GM23338 (cell line): Measurements from ENCODE around the gene OR6C70.

Experiments used
- CREB1 ChIP-seq: fragments of 250-450 bp; sonication (Bioruptor Pico); IDR thresholded peaks from 2 replicates; pipeline ENCODE4 v1.5.0; 2020; ENCODE audit warnings: low read depth, mild to moderate bottlenecking, moderate library complexity
- EZH2 ChIP-seq: fragments of 200-600 bp; sonication (generic); IDR thresholded peaks from one replicate; pipeline ENCODE4 v1.8.0; 2017; ENCODE audit warnings: antibody characterized with exemption, mild to moderate bottlenecking, low read depth; ENCODE audit not compliant: unreplicated experiment
- EZH2phosphoT487 ChIP-seq: fragments of 200-600 bp; sonication (generic); IDR thresholded peaks from one replicate; pipeline ENCODE4 v1.8.1; 2018; ENCODE audit warnings: antibody characterized with exemption; ENCODE audit not compliant: unreplicated experiment
- JUNB ChIP-seq: IDR thresholded peaks from one replicate; pipeline ENCODE4 v1.6.1; 2016; ENCODE audit warnings: antibody characterized with exemption; ENCODE audit not compliant: unreplicated experiment
- POLR2AphosphoS5 ChIP-seq: IDR thresholded peaks from 2 replicates; pipeline ENCODE4 v1.6.1; 2016; ENCODE audit warnings: antibody characterized with exemption, low read depth
- STAT1 ChIP-seq: IDR thresholded peaks from one replicate; pipeline ENCODE4 v1.6.1; 2016; ENCODE audit warnings: antibody characterized with exemption; ENCODE audit not compliant: unreplicated experiment
- ZNF114 ChIP-seq: fragments of 250-450 bp; sonication (Bioruptor Pico); IDR thresholded peaks from 2 replicates; pipeline ENCODE4 v1.5.0; 2020; ENCODE audit warnings: mild to moderate bottlenecking, moderate library complexity
- TF ChIP-seq, protein P1 (sequence below), 2 experiments: fragments of 200-600 bp in 1 of 2; sonication (generic) in 1 of 2; conservative IDR thresholded peaks; 2 replicates each; pipeline versions ENCODE4 v1.5.1 to v1.6.1; 2016 to 2017; ENCODE audit warnings: antibody characterized with exemption in 2 of 2, low read depth in 2 of 2, mild to moderate bottlenecking in 2 of 2, moderate library complexity in 1 of 2
- TF ChIP-seq, protein P2 (sequence below): IDR thresholded peaks from 2 replicates; pipeline ENCODE4 v1.6.1; 2016; ENCODE audit warnings: antibody characterized with exemption

- TF ChIP-seq EZH2 (no peak), EZH2phosphoT487 (no peak), JUNB (no peak), POLR2AphosphoS5 (no peak), STAT1 (no peak), ZNF114 (CRISPR knock-in tag) (no peak), CREB1 (CRISPR knock-in tag) (no peak)
- TF ChIP-seq, protein P1, sequence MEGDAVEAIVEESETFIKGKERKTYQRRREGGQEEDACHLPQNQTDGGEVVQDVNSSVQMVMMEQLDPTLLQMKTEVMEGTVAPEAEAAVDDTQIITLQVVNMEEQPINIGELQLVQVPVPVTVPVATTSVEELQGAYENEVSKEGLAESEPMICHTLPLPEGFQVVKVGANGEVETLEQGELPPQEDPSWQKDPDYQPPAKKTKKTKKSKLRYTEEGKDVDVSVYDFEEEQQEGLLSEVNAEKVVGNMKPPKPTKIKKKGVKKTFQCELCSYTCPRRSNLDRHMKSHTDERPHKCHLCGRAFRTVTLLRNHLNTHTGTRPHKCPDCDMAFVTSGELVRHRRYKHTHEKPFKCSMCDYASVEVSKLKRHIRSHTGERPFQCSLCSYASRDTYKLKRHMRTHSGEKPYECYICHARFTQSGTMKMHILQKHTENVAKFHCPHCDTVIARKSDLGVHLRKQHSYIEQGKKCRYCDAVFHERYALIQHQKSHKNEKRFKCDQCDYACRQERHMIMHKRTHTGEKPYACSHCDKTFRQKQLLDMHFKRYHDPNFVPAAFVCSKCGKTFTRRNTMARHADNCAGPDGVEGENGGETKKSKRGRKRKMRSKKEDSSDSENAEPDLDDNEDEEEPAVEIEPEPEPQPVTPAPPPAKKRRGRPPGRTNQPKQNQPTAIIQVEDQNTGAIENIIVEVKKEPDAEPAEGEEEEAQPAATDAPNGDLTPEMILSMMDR (conservative IDR thresholded peaks at IDR 0.05; ENCODE audit: low read depth in 2 of 2): no peak
- TF ChIP-seq, protein P2, sequence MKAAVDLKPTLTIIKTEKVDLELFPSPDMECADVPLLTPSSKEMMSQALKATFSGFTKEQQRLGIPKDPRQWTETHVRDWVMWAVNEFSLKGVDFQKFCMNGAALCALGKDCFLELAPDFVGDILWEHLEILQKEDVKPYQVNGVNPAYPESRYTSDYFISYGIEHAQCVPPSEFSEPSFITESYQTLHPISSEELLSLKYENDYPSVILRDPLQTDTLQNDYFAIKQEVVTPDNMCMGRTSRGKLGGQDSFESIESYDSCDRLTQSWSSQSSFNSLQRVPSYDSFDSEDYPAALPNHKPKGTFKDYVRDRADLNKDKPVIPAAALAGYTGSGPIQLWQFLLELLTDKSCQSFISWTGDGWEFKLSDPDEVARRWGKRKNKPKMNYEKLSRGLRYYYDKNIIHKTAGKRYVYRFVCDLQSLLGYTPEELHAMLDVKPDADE: no peak
Measured at GRCh38 chr12:55469291-55469690, 647 bp downstream of the OR6C70 start.
